ENCODE data around the gene NECTIN1. TPM values are rescaled to one million over a fixed set of nuclear protein-coding genes. Genes with fewer than 3 reads are reported as not detected.

The NECTIN1 gene
- total RNA-seq, 4 donors from 2014 or later, result 11.6 to 23.6 (median 16.6) TPM

- DNase-seq, result no peak
- Histone ChIP-seq H3K36me3 (peaks cover 0 to 25% (median 0%) of the 10 kb centered on the region in 3 donors), H3K9me3 (peaks cover 0 to 5% (median 0%) of the 10 kb centered on the region in 4 donors), H3K27ac (peak overlapping the region in 1 of 4 donors; percentile 26), H3K4me3 (no peak overlapping the region), H3K4me1 (peaks cover 0 to 11% (median 5%) of the 10 kb centered on the region in 4 donors), H3K27me3 (no peaks in the 10 kb centered on the region)
- TF ChIP-seq POLR2A (IDR thresholded peaks at IDR 0.05), result no peak
- TF ChIP-seq CTCF (IDR thresholded peaks at IDR 0.05), result no peak
Measured at GRCh38 chr11:119673052-119673758, 55.8 kb downstream of the NECTIN1 start.

- Histone ChIP-seq H3K27ac (peak overlapping the region in 2 of 4 donors; percentile 5 to 26), H3K9me3 (peaks cover 0 to 3% (median 0%) of the 10 kb centered on the region in 4 donors), H3K4me3 (no peak overlapping the region), H3K4me1 (peaks cover 0 to 11% (median 5%) of the 10 kb centered on the region in 4 donors), H3K36me3 (peaks cover 0 to 25% (median 0%) of the 10 kb centered on the region in 3 donors), H3K27me3 (no peaks in the 10 kb centered on the region)
- TF ChIP-seq CTCF (IDR thresholded peaks at IDR 0.05) (no peak), POLR2A (IDR thresholded peaks at IDR 0.05) (no peak)
- no peak for DNase-seq
Measured at GRCh38 chr11:119672597-119672996, 56.4 kb downstream of the NECTIN1 start.

GRCh38 chr11:119671561-119672015 is 57.4 kb downstream of the NECTIN1 start:
- Histone ChIP-seq H3K27me3 (no peaks in the 10 kb centered on the region), H3K36me3 (peaks cover 0 to 15% (median 0%) of the 10 kb centered on the region in 3 donors), H3K4me3 (no peak overlapping the region), H3K9me3 (no peaks in the 10 kb centered on the region), H3K4me1 (peaks cover 0 to 15% (median 5%) of the 10 kb centered on the region in 4 donors), H3K27ac (peak overlapping the region in 2 of 4 donors; percentile 26 to 43)
- DNase-seq, result no peak
- TF ChIP-seq CTCF (IDR thresholded peaks at IDR 0.05) (no peak), POLR2A (IDR thresholded peaks at IDR 0.05) (no peak)

- Histone ChIP-seq H3K4me1 (peaks cover 0 to 20% (median 5%) of the 10 kb centered on the region in 4 donors), H3K9me3 (no peaks in the 10 kb centered on the region), H3K27ac (peak overlapping the region in 2 of 4 donors; percentile 26 to 43), H3K27me3 (no peaks in the 10 kb centered on the region), H3K4me3 (no peak overlapping the region), H3K36me3 (peaks cover 0 to 14% (median 0%) of the 10 kb centered on the region in 3 donors)
- TF ChIP-seq CTCF (IDR thresholded peaks at IDR 0.05) (no peak), POLR2A (IDR thresholded peaks at IDR 0.05) (no peak)
- DNase-seq, result peak in 2 of 3 donors; percentile 25 to 70
Measured at GRCh38 chr11:119671051-119671450, 57.9 kb downstream of the NECTIN1 start.

- no peak for DNase-seq
- TF ChIP-seq POLR2A (IDR thresholded peaks at IDR 0.05), result no peak
- TF ChIP-seq CTCF (IDR thresholded peaks at IDR 0.05), result no peak
- H3K36me3 ChIP-seq, result peaks cover 0 to 2% (median 0%) of the 10 kb centered on the region in 3 donors
Measured at GRCh38 chr11:119669487-119669886, 59.5 kb downstream of the NECTIN1 start.

More at GRCh38 chr11:119669487-119669886, 59.5 kb downstream of the NECTIN1 start:
- no peak overlapping the region for H3K4me3 ChIP-seq
- no peaks in the 10 kb centered on the region for H3K27me3 ChIP-seq
- H3K4me1 ChIP-seq, result peaks cover 0 to 20% (median 5%) of the 10 kb centered on the region in 4 donors
- no peak overlapping the region for H3K27ac ChIP-seq
- no peaks in the 10 kb centered on the region for H3K9me3 ChIP-seq
